ENCODE measurements around the gene CALCOCO2. TPM values are rescaled to one million over a fixed set of nuclear protein-coding genes. Genes with fewer than 3 reads are reported as not detected.
"Not testable (repeated sequence)": the region's sequence is repeated elsewhere in the genome, so short reads cannot be mapped to it uniquely, and the experiment has no call there.

CALCOCO2 gene
- 21.8 and 29.7 TPM in 2 replicates for total RNA-seq (2014; rRNA removed; shearing (Covaris generic); ENCODE audit: low replicate concordance)

DNA sequence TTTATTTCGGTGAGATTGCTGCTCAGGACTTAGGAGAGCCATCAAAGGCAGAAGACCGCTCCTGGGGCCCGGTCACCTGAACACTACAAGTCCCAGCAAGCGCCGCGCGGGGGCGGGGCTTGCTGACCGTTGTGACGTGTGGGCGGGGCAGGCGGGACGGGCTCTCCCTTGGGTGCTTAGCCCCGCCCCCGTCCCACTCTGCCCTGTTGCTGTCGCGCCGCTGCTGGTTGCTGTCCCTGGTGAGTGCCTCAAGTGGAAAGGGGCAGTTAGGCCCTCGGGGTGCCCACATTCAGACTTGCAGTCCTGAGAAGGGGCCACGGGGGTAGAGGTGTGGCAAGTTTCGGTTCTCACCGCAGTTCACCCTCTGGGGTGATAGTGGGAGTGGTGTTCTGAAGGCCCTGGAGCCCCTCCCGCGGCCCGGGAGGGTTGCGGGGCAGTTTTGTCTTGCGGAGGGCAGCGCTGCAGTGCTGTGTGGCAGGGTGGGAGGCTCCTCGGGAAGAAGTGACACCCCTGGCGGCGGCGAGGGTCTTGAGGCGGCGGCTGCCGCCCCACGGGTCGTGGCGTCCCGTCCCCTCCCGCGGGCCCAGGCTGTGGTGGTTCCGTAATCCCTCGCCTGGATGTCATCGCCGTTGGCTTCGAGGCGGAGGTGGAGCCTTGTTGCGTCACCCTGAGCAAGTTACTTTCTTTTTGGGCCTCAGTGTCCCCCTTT lies at the start of gene CALCOCO2:
CALCOCO2 (plus strand) TSS at position 196 of the 709 bp plus-strand sequence. CDS start 10,673 bp downstream, outside the sequence.
- Histone ChIP-seq H3K4me2 (ENCODE audit: low read depth, low read length, poor library complexity, severe bottlenecking) (peak within 1 kb of the TSS; percentile 80), H3K4me3 (ENCODE audit: low read length) (peak within 1 kb of the TSS; percentile 83), H2AFZ (ENCODE audit: low read length) (peak within 1 kb of the TSS; percentile 95), H3K27me3 (ENCODE audit: low read length) (no peaks in the 10 kb centered on the region), H4K20me1 (ENCODE audit: insufficient read depth, low read depth, low read length) (peaks cover 5% of the 10 kb centered on the region; the same call in 1 of the 2 replicates), H3K9me3 (ENCODE audit: low read length) (no peaks in the 10 kb centered on the region), H3K79me2 (ENCODE audit: low read length) (no peaks in the 10 kb centered on the region), H3K4me1 (ENCODE audit: low read length) (peaks cover 5% of the 10 kb centered on the region), H3K9ac (ENCODE audit: low read length) (peak within 1 kb of the TSS; percentile 82), H3K27ac (ENCODE audit: low read length) (no peak within 1 kb of the TSS), H3K9me2 (replicated peaks; ENCODE audit: insufficient read depth, low read length) (no peaks in the 10 kb centered on the region), H3K36me3 (ENCODE audit: insufficient read depth, low read length) (no peaks in the 10 kb centered on the region)
- DNase-seq, result peak; percentile 96

DNA sequence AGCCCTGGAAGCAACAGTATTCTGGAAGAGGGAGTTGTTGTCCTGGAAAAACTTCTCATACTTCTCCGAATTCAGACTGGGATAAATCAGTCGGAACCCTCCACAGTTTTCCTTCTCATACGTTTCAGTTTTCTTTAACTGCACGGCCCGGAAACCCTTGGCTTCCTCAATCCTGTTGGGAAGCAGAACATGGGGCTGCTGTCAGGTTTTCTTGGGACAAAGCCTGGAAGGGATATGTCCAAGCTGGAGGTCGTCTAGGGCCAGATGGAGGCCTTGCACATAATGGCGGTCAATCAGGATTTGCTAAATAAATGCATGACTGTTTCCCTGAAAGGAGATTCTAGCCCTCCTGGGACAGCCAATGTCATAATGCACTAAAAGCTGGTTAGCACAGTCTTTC lies 43.0 kb upstream of the CALCOCO2 start:
- no peak overlapping the region for H2AFZ ChIP-seq (ENCODE audit: low read length)
- H3K27me3 ChIP-seq (ENCODE audit: low read length), result no peaks in the 10 kb centered on the region
- H4K20me1 ChIP-seq (ENCODE audit: insufficient read depth, low read depth, low read length), result no peaks in the 10 kb centered on the region
- H3K36me3 ChIP-seq (ENCODE audit: insufficient read depth, low read length), result no peaks in the 10 kb centered on the region
- no peaks in the 10 kb centered on the region for H3K9me2 ChIP-seq (replicated peaks; ENCODE audit: insufficient read depth, low read length)
- no peaks in the 10 kb centered on the region for H3K79me2 ChIP-seq (ENCODE audit: low read length)
- no peaks in the 10 kb centered on the region; the same call in 1 of the 2 replicates for H3K4me1 ChIP-seq (ENCODE audit: low read length)
- no peak overlapping the region for H3K4me3 ChIP-seq (ENCODE audit: low read length)
- DNase-seq, result peak; percentile 14
- H3K9me3 ChIP-seq (ENCODE audit: low read length), result no peaks in the 10 kb centered on the region
- H3K4me2 ChIP-seq (ENCODE audit: low read depth, low read length, poor library complexity, severe bottlenecking), result no peak overlapping the region
- H3K9ac ChIP-seq (ENCODE audit: low read length), result no peak overlapping the region
- no peak overlapping the region for H3K27ac ChIP-seq (ENCODE audit: low read length)

GRCh38 chr17:48790607-48791127 lies 40.2 kb upstream of the CALCOCO2 start:
- no peaks in the 10 kb centered on the region; the same call in 1 of the 2 replicates for H3K4me1 ChIP-seq (ENCODE audit: low read length)
- no peaks in the 10 kb centered on the region for H3K36me3 ChIP-seq (ENCODE audit: insufficient read depth, low read length)
- H3K27ac ChIP-seq (ENCODE audit: low read length), result no peak overlapping the region
- no peaks in the 10 kb centered on the region for H3K79me2 ChIP-seq (ENCODE audit: low read length)
- H4K20me1 ChIP-seq (ENCODE audit: insufficient read depth, low read depth, low read length), result no peaks in the 10 kb centered on the region
- H3K9me2 ChIP-seq (replicated peaks; ENCODE audit: insufficient read depth, low read length), result no peaks in the 10 kb centered on the region
- no peak overlapping the region for H3K9ac ChIP-seq (ENCODE audit: low read length)
- H2AFZ ChIP-seq (ENCODE audit: low read length), result no peak overlapping the region
- no peak overlapping the region for H3K4me2 ChIP-seq (ENCODE audit: low read depth, low read length, poor library complexity, severe bottlenecking)
- no peak overlapping the region for H3K4me3 ChIP-seq (ENCODE audit: low read length)
- peak; percentile 27 for DNase-seq
- no peaks in the 10 kb centered on the region for H3K27me3 ChIP-seq (ENCODE audit: low read length)
- H3K9me3 ChIP-seq (ENCODE audit: low read length), result no peaks in the 10 kb centered on the region

- H3K27ac ChIP-seq (ENCODE audit: low read length), result no peak overlapping the region
- no peak overlapping the region for H2AFZ ChIP-seq (ENCODE audit: low read length)
- no peaks in the 10 kb centered on the region for H3K9me2 ChIP-seq (replicated peaks; ENCODE audit: insufficient read depth, low read length)
- H3K9me3 ChIP-seq (ENCODE audit: low read length), result no peaks in the 10 kb centered on the region
- H3K36me3 ChIP-seq (ENCODE audit: insufficient read depth, low read length), result no peaks in the 10 kb centered on the region
- H4K20me1 ChIP-seq (ENCODE audit: insufficient read depth, low read depth, low read length), result no peaks in the 10 kb centered on the region
- H3K27me3 ChIP-seq (ENCODE audit: low read length), result no peaks in the 10 kb centered on the region
- peak; percentile 76 for DNase-seq
- H3K4me1 ChIP-seq (ENCODE audit: low read length), result no peaks in the 10 kb centered on the region; the same call in 1 of the 2 replicates
- peak overlapping the region; percentile 5 for H3K4me2 ChIP-seq (ENCODE audit: low read depth, low read length, poor library complexity, severe bottlenecking)
- no peaks in the 10 kb centered on the region for H3K79me2 ChIP-seq (ENCODE audit: low read length)
- H3K9ac ChIP-seq (ENCODE audit: low read length), result no peak overlapping the region
- no peak overlapping the region for H3K4me3 ChIP-seq (ENCODE audit: low read length)
These were observed 39.5 kb upstream of the CALCOCO2 start for GRCh38 chr17:48791128-48792032.

- no peaks in the 10 kb centered on the region; the same call in 1 of the 2 replicates for H3K4me1 ChIP-seq (ENCODE audit: low read length)
- H4K20me1 ChIP-seq (ENCODE audit: insufficient read depth, low read depth, low read length), result no peaks in the 10 kb centered on the region
- no peaks in the 10 kb centered on the region for H3K27me3 ChIP-seq (ENCODE audit: low read length)
- H3K9me2 ChIP-seq (replicated peaks; ENCODE audit: insufficient read depth, low read length), result no peaks in the 10 kb centered on the region
- DNase-seq, result peak; percentile 36
- H3K27ac ChIP-seq (ENCODE audit: low read length), result no peak overlapping the region
- H3K79me2 ChIP-seq (ENCODE audit: low read length), result no peaks in the 10 kb centered on the region
- no peak overlapping the region for H2AFZ ChIP-seq (ENCODE audit: low read length)
- no peaks in the 10 kb centered on the region for H3K36me3 ChIP-seq (ENCODE audit: insufficient read depth, low read length)
- H3K9ac ChIP-seq (ENCODE audit: low read length), result no peak overlapping the region
- H3K9me3 ChIP-seq (ENCODE audit: low read length), result no peaks in the 10 kb centered on the region
- H3K4me2 ChIP-seq (ENCODE audit: low read depth, low read length, poor library complexity, severe bottlenecking), result peak overlapping the region; percentile 5
- no peak overlapping the region for H3K4me3 ChIP-seq (ENCODE audit: low read length)
These were observed 38.6 kb upstream of the CALCOCO2 start for GRCh38 chr17:48792033-48792798.

GRCh38 chr17:48795444-48796162 lies 35.2 kb upstream of the CALCOCO2 start:
- no peaks in the 10 kb centered on the region for H4K20me1 ChIP-seq (ENCODE audit: insufficient read depth, low read depth, low read length)
- no peak for DNase-seq
- H3K9ac ChIP-seq (ENCODE audit: low read length), result no peak overlapping the region
- H3K9me3 ChIP-seq (ENCODE audit: low read length), result no peaks in the 10 kb centered on the region
- no peaks in the 10 kb centered on the region; the same call in 1 of the 2 replicates for H3K4me1 ChIP-seq (ENCODE audit: low read length)
- no peak overlapping the region for H3K27ac ChIP-seq (ENCODE audit: low read length)
- no peaks in the 10 kb centered on the region for H3K36me3 ChIP-seq (ENCODE audit: insufficient read depth, low read length)
- no peak overlapping the region for H3K4me2 ChIP-seq (ENCODE audit: low read depth, low read length, poor library complexity, severe bottlenecking)
- H3K27me3 ChIP-seq (ENCODE audit: low read length), result no peaks in the 10 kb centered on the region
- no peak overlapping the region for H2AFZ ChIP-seq (ENCODE audit: low read length)
- no peak overlapping the region for H3K4me3 ChIP-seq (ENCODE audit: low read length)
- H3K79me2 ChIP-seq (ENCODE audit: low read length), result no peaks in the 10 kb centered on the region
- no peaks in the 10 kb centered on the region for H3K9me2 ChIP-seq (replicated peaks; ENCODE audit: insufficient read depth, low read length)

- not testable (repeated sequence) for H3K79me2 ChIP-seq (ENCODE audit: low read length); DNase-seq; H3K4me1 ChIP-seq (ENCODE audit: low read length); H3K9ac ChIP-seq (ENCODE audit: low read length); H2AFZ ChIP-seq (ENCODE audit: low read length); H3K36me3 ChIP-seq (ENCODE audit: insufficient read depth, low read length); H3K27me3 ChIP-seq (ENCODE audit: low read length); H3K9me3 ChIP-seq (ENCODE audit: low read length); H3K9me2 ChIP-seq (replicated peaks; ENCODE audit: insufficient read depth, low read length); H3K4me2 ChIP-seq (ENCODE audit: low read depth, low read length, poor library complexity, severe bottlenecking); H4K20me1 ChIP-seq (ENCODE audit: insufficient read depth, low read depth, low read length); H3K27ac ChIP-seq (ENCODE audit: low read length); H3K4me3 ChIP-seq (ENCODE audit: low read length)
These were observed 34.7 kb upstream of the CALCOCO2 start for GRCh38 chr17:48796163-48796522.

All from Karpas-422 (cell line).